BE2C (cell line): Measurements from ENCODE around the gene THBS1.

Source experiments
- DNase-seq: peaks from one replicate; pipeline ENCODE4 v3.0.0-alpha.2; 2020
- H3K27me3 ChIP-seq: fragments of 250-450 bp; sonication (Bioruptor Pico); 2 replicates; pipeline ENCODE4 v1.5.1; 2020; ENCODE audit warnings: mild to moderate bottlenecking
- H3K36me3 ChIP-seq: fragments of 250-450 bp; sonication (Bioruptor Pico); 2 replicates; pipeline ENCODE4 v1.5.1; 2020; ENCODE audit warnings: mild to moderate bottlenecking
- H3K4me1 ChIP-seq: fragments of 250-450 bp; sonication (Bioruptor Pico); 2 replicates; pipeline ENCODE4 v1.5.1; 2020
- H3K4me3 ChIP-seq: 2 replicates; pipeline ENCODE4 v1.5.1; 2011; ENCODE audit warnings: low read depth, low read length
- H3K9me3 ChIP-seq: fragments of 250-450 bp; sonication (Bioruptor Pico); 2 replicates; pipeline ENCODE4 v1.5.1; 2020
- CTCF ChIP-seq: IDR thresholded peaks from 2 replicates; pipeline ENCODE4 v1.5.1; 2012; ENCODE audit warnings: mild to moderate bottlenecking, low read depth, low read length

THBS1 gene

DNA sequence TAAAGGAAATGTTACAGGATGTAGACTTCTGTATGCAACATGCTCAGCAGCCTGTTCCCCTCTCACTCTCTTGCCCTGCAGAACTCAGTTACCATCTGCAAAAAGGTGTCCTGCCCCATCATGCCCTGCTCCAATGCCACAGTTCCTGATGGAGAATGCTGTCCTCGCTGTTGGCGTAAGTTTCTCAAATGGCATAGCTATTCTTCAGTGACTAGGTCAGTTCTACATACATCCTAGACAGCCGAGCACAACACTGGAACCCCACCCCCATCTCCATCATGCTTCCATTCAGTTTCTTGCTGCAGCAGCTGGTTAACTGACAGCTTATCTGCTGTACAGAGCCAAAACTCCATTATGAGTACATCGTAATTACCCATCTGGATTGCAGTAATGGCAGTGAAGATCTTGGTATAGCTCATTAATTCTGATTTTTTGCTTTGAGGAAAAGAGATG lies 4.5 kb downstream of the THBS1 start:
- Histone ChIP-seq H3K36me3 (no peaks in the 10 kb centered on the region), H3K27me3 (peaks cover 22% of the 10 kb centered on the region), H3K4me3 (no peak overlapping the region), H3K9me3 (no peaks in the 10 kb centered on the region), H3K4me1 (0 out of 2 replicates have a peak, but pooled peaks cover 3% of the 10 kb centered on the region)
- TF ChIP-seq CTCF, result no peak
- peak; percentile 30 for DNase-seq

GRCh38 chr15:39585871-39586301 lies 5.0 kb downstream of the THBS1 start:
- DNase-seq, result no peak
- no peak for TF ChIP-seq CTCF
- H3K4me1 ChIP-seq, result 0 out of 2 replicates have a peak, but pooled peaks cover 3% of the 10 kb centered on the region
- no peaks in the 10 kb centered on the region for H3K9me3 ChIP-seq
- no peak overlapping the region for H3K4me3 ChIP-seq
- no peaks in the 10 kb centered on the region for H3K36me3 ChIP-seq
- H3K27me3 ChIP-seq, result peaks cover 18% of the 10 kb centered on the region

DNA sequence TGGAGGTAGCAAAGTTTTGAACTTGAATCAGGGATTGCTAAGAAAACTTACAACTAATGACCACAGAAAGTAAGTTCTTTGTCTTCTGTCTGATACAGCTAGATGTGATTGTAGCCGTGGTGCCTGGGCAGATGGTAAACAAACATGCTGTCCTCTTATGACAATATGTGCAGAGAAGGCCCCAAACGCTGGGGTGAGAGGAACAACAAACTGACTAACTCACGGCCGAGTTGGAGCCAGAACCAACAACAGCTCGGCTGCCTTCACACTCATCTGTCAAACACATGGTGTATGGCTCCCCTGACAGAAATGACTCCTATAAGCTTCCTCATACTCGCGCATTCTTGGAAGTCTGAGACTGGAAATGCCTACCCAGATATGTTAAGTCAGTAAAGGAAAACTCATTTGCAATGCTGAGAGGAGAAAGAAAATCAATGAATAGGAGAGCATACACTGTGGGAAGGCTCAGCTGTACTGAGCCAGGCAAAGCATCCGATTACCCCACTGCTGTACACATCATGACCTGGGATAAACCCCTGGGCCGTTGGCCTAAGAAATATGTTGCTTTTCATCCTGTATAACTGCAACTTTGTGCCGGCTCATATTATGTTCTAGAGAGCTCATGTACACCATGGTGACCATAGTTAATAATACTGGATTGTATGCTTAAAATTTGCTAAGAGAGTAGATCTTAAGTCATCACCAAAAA lies 5.7 kb downstream of the THBS1 start:
- 0 out of 2 replicates have a peak, but pooled peaks cover 3% of the 10 kb centered on the region for H3K4me1 ChIP-seq
- H3K4me3 ChIP-seq, result no peak overlapping the region
- H3K27me3 ChIP-seq, result peaks cover 11% of the 10 kb centered on the region
- DNase-seq, result no peak
- H3K9me3 ChIP-seq, result no peaks in the 10 kb centered on the region
- no peaks in the 10 kb centered on the region for H3K36me3 ChIP-seq
- no peak for TF ChIP-seq CTCF

GRCh38 chr15:39587096-39587721 lies 6.3 kb downstream of the THBS1 start:
- no peaks in the 10 kb centered on the region for H3K9me3 ChIP-seq
- no peaks in the 10 kb centered on the region for H3K36me3 ChIP-seq
- H3K4me1 ChIP-seq, result 0 out of 2 replicates have a peak, but pooled peaks cover 3% of the 10 kb centered on the region
- H3K4me3 ChIP-seq, result no peak overlapping the region
- H3K27me3 ChIP-seq, result peaks cover 6% of the 10 kb centered on the region
- no peak for TF ChIP-seq CTCF
- no peak for DNase-seq

DNA sequence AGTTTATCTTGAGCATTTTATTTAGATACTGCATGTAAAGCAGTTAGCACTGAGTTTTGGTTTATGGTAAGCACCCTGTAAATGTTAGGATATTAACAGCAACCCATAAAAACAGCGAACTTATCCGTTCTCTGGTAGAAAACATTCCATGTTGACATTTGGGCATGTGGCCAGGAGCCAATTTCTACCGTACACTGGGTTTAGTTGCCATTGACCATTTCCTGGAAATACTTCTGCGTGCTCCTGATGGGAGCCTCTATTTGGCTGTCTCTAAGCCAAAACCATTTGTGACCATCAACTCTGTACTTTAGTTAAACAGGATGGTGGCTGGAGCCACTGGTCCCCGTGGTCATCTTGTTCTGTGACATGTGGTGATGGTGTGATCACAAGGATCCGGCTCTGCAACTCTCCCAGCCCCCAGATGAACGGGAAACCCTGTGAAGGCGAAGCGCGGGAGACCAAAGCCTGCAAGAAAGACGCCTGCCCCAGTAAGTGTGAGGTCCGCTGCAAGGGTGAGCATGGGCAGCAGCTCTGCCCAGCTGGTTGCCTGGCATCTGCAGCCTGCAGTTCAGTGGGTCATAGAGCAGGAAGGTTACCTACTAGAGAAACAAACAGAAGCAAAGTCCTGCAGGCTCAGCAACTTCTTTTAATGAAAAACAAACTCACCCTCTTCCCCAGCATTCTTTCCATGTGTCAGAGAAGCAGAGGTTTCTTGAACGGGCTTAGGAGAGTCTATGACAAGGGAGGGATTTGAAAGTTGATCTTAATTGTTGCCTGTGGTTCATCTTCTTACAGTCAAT lies 7.1 kb downstream of the THBS1 start:
- Histone ChIP-seq H3K9me3 (no peaks in the 10 kb centered on the region), H3K4me1 (0 out of 2 replicates have a peak, but pooled peaks cover 3% of the 10 kb centered on the region), H3K27me3 (no peaks in the 10 kb centered on the region), H3K4me3 (no peak overlapping the region), H3K36me3 (no peaks in the 10 kb centered on the region)
- no peak for TF ChIP-seq CTCF
- DNase-seq, result no peak
